Breast epithelium (tissue), 3 donors: ENCODE measurements around the gene TEF.
"Not testable (repeated sequence)": the region's sequence is repeated elsewhere in the genome, so short reads cannot be mapped to it uniquely, and the experiment has no call there.

Experiments used
- CTCF ChIP-seq, 3 donors: fragments of 450-650 bp; IDR thresholded peaks; one replicate each; pipeline ENCODE4 v1.5.1; 2016 to 2017; ENCODE audit warnings: antibody characterized with exemption in 3 of 3, mild to moderate bottlenecking in 3 of 3, moderate library complexity in 3 of 3
- POLR2A ChIP-seq: fragments of 450-650 bp; IDR thresholded peaks from one replicate; pipeline ENCODE4 v1.6.1; 2016; ENCODE audit warnings: antibody characterized with exemption, mild to moderate bottlenecking, moderate library complexity

- not testable (repeated sequence) for TF ChIP-seq POLR2A; CTCF (IDR thresholded peaks at IDR 0.05)
Measured at GRCh38 chr22:41440511-41440910, 58.8 kb downstream of the TEF start.
